Keratinocyte (primary cell): ENCODE measurements around the gene ARID1B. TPM values are rescaled to one million over a fixed set of nuclear protein-coding genes. Genes with fewer than 3 reads are reported as not detected.

ENCODE experiments used
- DNase-seq: peaks from one replicate; pipeline ENCODE4 v3.0.0-alpha.2; 2011; ENCODE audit warnings: low read depth, missing footprints, low spot score
- FAIRE-seq: peaks from 2 replicates; lab custom pipeline; 2011; peaks lifted over from hg19 to GRCh38; lab: Jason Lieb, UNC
- H2AFZ ChIP-seq: 2 replicates; pipeline ENCODE4 v1.6.0; 2012; ENCODE audit warnings: low read length, control low read depth, inconsistent platforms; ENCODE audit not compliant: control insufficient read depth
- H3K27ac ChIP-seq: 2 replicates; pipeline ENCODE4 v1.5.1; 2011; ENCODE audit warnings: low read length; ENCODE audit not compliant: control insufficient read depth, insufficient read depth
- H3K27me3 ChIP-seq: 3 replicates; pipeline ENCODE4 v1.6.0; 2011; ENCODE audit warnings: low read length; ENCODE audit not compliant: control insufficient read depth, insufficient read depth; ENCODE audit errors: extremely low read depth
- H3K36me3 ChIP-seq, 2 experiments: 2 replicates in 1 of 2; 3 replicates in 1 of 2; pipeline ENCODE4 v1.5.1; 2011; ENCODE audit warnings: low read length in 2 of 2, mild to moderate bottlenecking in 1 of 2; ENCODE audit not compliant: control insufficient read depth in 2 of 2, insufficient read depth in 2 of 2; ENCODE audit errors: extremely low read depth in 1 of 2
- H3K4me1 ChIP-seq: 3 replicates; pipeline ENCODE4 v1.5.1; 2011; ENCODE audit warnings: low read length; ENCODE audit not compliant: control insufficient read depth, insufficient read depth; ENCODE audit errors: extremely low read depth
- H3K4me2 ChIP-seq: 3 replicates; pipeline ENCODE4 v1.6.0; 2011; ENCODE audit warnings: low read depth, low read length; ENCODE audit not compliant: control insufficient read depth, insufficient read depth; ENCODE audit errors: extremely low read depth
- H3K4me3 ChIP-seq, 3 experiments: fragments of 200-600 bp in 1 of 3; sonication (generic) in 1 of 3; 2 replicates in 2 of 3; 3 replicates in 1 of 3; pipeline ENCODE4 v1.5.1; 2011 to 2016; ENCODE audit warnings: low read length in 3 of 3, mild to moderate bottlenecking in 3 of 3, control low read depth in 2 of 3, inconsistent platforms in 1 of 3, low read depth in 1 of 3, mixed read lengths in 1 of 3, mixed run types in 1 of 3, moderate library complexity in 1 of 3; ENCODE audit not compliant: control insufficient read depth in 2 of 3, insufficient read depth in 2 of 3; ENCODE audit errors: extremely low read depth in 1 of 3
- H3K79me2 ChIP-seq: 2 replicates; pipeline ENCODE4 v1.6.0; 2012; ENCODE audit warnings: low read length; ENCODE audit not compliant: control insufficient read depth, insufficient read depth
- H3K9ac ChIP-seq: 3 replicates; pipeline ENCODE4 v1.6.0; 2011; ENCODE audit warnings: low read length; ENCODE audit not compliant: control insufficient read depth, insufficient read depth; ENCODE audit errors: extremely low read depth
- H3K9me1 ChIP-seq: 3 replicates; pipeline ENCODE4 v1.6.0; 2011; ENCODE audit warnings: low read length; ENCODE audit not compliant: control insufficient read depth, insufficient read depth; ENCODE audit errors: extremely low read depth
- H3K9me3 ChIP-seq: 2 replicates; pipeline ENCODE4 v1.5.1; 2012; ENCODE audit warnings: low read depth, low read length; ENCODE audit not compliant: control insufficient read depth
- H4K20me1 ChIP-seq: 3 replicates; pipeline ENCODE4 v1.6.0; 2011; ENCODE audit warnings: low read length; ENCODE audit not compliant: control insufficient read depth, insufficient read depth; ENCODE audit errors: extremely low read depth
- CTCF ChIP-seq, 3 experiments: IDR thresholded peaks in 1 of 3; conservative IDR thresholded peaks in 1 of 3; optimal IDR thresholded peaks in 1 of 3; 2 replicates in 2 of 3; 3 replicates in 1 of 3; pipeline versions ENCODE3 to v1.5.1; 2011; ENCODE audit warnings: low read length in 3 of 3, mild to moderate bottlenecking in 3 of 3, moderate library complexity in 2 of 3, control low read depth in 1 of 3, inconsistent platforms in 1 of 3; ENCODE audit not compliant: insufficient read depth in 2 of 3; ENCODE audit errors: extremely low read depth in 1 of 3
- EZH2 ChIP-seq: IDR thresholded peaks from one replicate; pipeline ENCODE4 v1.6.1; 2012; ENCODE audit warnings: inconsistent platforms, mild to moderate bottlenecking, low read length, moderate library complexity
- dilution Hi-C: fragments of 300-500 bp; cut with MboI; formaldehyde crosslinking; loops from one replicate; pipeline ENCODE4 v1.7.0; 2020; ENCODE audit warnings: low sequenced_read_pairs; ENCODE audit not compliant: extremely low pct_ligation_motif_present
- polyA plus RNA-seq, 5 experiments: library from polyadenylated mRNA; depleted of rRNA in 3 of 5; stranded (reverse) in 3 of 5; stranded (forward) in 1 of 5; unstranded in 1 of 5; fragments of >200 nt; gene quantifications; 1 replicate in 1 of 5; 2 replicates in 3 of 5; 3 replicates in 1 of 5; pipeline versions ENCODE4 v1.2.1 to v1.2.3, GENCODE V29; 2011 to 2012; ENCODE audit warnings: missing spikeins in 2 of 5, low read depth in 1 of 5, low replicate concordance in 1 of 5

Gene ARID1B
- polyA plus RNA-seq, 1 donor (not counting 4 experiments of a cell fraction or from before 2014, with no cell fraction given) = 14.9 TPM

DNA sequence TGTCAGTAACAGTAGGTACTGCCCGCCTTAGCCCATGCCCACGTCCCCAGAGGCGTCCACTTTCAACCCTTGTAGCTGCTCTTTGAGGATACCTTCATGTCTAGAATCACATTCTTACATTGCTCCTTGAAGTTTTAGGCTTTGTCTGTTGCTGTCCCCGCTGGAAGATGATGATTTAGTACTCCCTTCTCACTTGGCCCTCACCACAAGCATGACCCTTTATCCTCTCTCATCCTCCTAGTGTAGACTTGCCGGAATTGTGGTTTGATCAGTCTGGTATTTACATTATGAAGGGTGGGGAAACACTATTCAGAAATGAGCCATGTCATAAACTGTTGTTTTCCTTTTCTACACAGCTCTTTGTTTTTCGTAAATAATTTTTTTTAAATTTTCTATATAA is 87.4 kb downstream of the ARID1B start:
- Histone ChIP-seq H3K79me2 (peaks cover 53% of the 10 kb centered on the region), H3K27me3 (no peaks in the 10 kb centered on the region), H3K27ac (no peak overlapping the region), H3K36me3 (no peaks in the 10 kb centered on the region), H3K4me3 (no peak overlapping the region), H3K4me1 (peaks cover 4% of the 10 kb centered on the region), H2AFZ (no peak overlapping the region), H3K9me3 (no peaks in the 10 kb centered on the region), H3K9ac (no peak overlapping the region), H3K4me2 (no peak overlapping the region), H4K20me1 (no peaks in the 10 kb centered on the region), H3K9me1 (no peaks in the 10 kb centered on the region)
- dilution Hi-C loops = no loop called here
- TF ChIP-seq CTCF (optimal IDR thresholded peaks at IDR 0.05 in 1 of 3, IDR thresholded peaks at IDR 0.05 in 1 of 3, conservative IDR thresholded peaks at IDR 0.05 in 1 of 3; ENCODE audit: extremely low read depth in 1 of 3, insufficient read depth in 2 of 3, low read length in 3 of 3) = no peak
- TF ChIP-seq EZH2 = no peak
- FAIRE-seq (no peak), DNase-seq (no peak)

GRCh38 chr6:156865019-156865629 is 87.9 kb downstream of the ARID1B start:
- no peak for FAIRE-seq
- no peak overlapping the region for H3K9ac ChIP-seq

More at GRCh38 chr6:156865019-156865629, 87.9 kb downstream of the ARID1B start:
- no peaks in the 10 kb centered on the region for H3K27me3 ChIP-seq
- H4K20me1 ChIP-seq = no peaks in the 10 kb centered on the region
- no peak for DNase-seq
- peaks cover 4% of the 10 kb centered on the region for H3K4me1 ChIP-seq
- dilution Hi-C loops = no loop called here
- H3K79me2 ChIP-seq = peaks cover 51% of the 10 kb centered on the region
- no peak overlapping the region for H3K4me2 ChIP-seq
- no peak overlapping the region for H3K27ac ChIP-seq
- no peak for TF ChIP-seq EZH2
- no peak for TF ChIP-seq CTCF (optimal IDR thresholded peaks at IDR 0.05 in 1 of 3, IDR thresholded peaks at IDR 0.05 in 1 of 3, conservative IDR thresholded peaks at IDR 0.05 in 1 of 3; ENCODE audit: extremely low read depth in 1 of 3, insufficient read depth in 2 of 3, low read length in 3 of 3)
- no peaks in the 10 kb centered on the region for H3K36me3 ChIP-seq
- H3K4me3 ChIP-seq = no peak overlapping the region
- no peak overlapping the region for H2AFZ ChIP-seq
- no peaks in the 10 kb centered on the region for H3K9me3 ChIP-seq
- H3K9me1 ChIP-seq = no peaks in the 10 kb centered on the region
